ENCODE measurements around the gene PTGIS. TPM values are rescaled to one million over a fixed set of nuclear protein-coding genes. Genes with fewer than 3 reads are reported as not detected.

The PTGIS gene
- polyA plus RNA-seq, 1 donor (not counting 4 experiments of a cell fraction or from before 2014, with no cell fraction given): not detected

DNA sequence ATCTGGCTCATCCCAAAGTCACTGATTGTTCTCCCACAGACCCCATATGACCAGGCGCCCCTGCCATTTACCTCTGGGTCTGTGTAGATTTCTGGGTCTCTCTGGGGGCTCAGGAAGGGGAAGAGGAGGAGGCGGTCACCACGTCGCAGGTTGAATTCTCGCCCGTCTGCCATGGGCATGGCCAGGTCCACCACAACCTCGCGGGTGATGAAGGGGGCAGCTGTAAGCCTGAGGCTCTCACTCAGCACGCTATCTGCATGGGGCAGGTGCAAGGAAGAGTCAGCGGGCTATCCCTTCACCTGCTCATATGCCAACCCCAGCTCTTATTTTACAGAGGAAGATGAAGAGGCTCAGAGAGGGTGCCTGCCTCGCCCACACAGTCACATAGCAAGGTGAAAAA lies 54.9 kb downstream of the PTGIS start:
- no peak overlapping the region for H3K4me3 ChIP-seq (ENCODE audit: control insufficient read depth in 2 of 3, extremely low read depth in 1 of 3, insufficient read depth in 2 of 3, low read depth in 1 of 3, low read length in 3 of 3)
- TF ChIP-seq CTCF (optimal IDR thresholded peaks at IDR 0.05 in 1 of 3, IDR thresholded peaks at IDR 0.05 in 1 of 3, conservative IDR thresholded peaks at IDR 0.05 in 1 of 3; ENCODE audit: extremely low read depth in 1 of 3, insufficient read depth in 2 of 3, low read length in 3 of 3): no peak
- no peak for TF ChIP-seq EZH2 (IDR thresholded peaks at IDR 0.05; ENCODE audit: low read length)
- H3K9ac ChIP-seq (ENCODE audit: control insufficient read depth, extremely low read depth, insufficient read depth, low read length): no peak overlapping the region
- no peaks in the 10 kb centered on the region for H3K9me3 ChIP-seq (ENCODE audit: control insufficient read depth, low read depth, low read length)
- no peaks in the 10 kb centered on the region for H3K36me3 ChIP-seq (ENCODE audit: control insufficient read depth in 2 of 2, extremely low read depth in 1 of 2, insufficient read depth in 2 of 2, low read length in 2 of 2)
- peaks cover 5% of the 10 kb centered on the region for H3K4me1 ChIP-seq (ENCODE audit: control insufficient read depth, extremely low read depth, insufficient read depth, low read length)
- dilution Hi-C loops (cut with MboI; ENCODE audit: extremely low pct_ligation_motif_present, low sequenced_read_pairs): no loop called here
- FAIRE-seq (no peak), DNase-seq (ENCODE audit: low read depth, low spot score) (no peak)
- H3K27ac ChIP-seq (ENCODE audit: control insufficient read depth, insufficient read depth, low read length): no peak overlapping the region
- H2AFZ ChIP-seq (ENCODE audit: control insufficient read depth, low read length): no peak overlapping the region
- peaks cover 13% of the 10 kb centered on the region for H3K27me3 ChIP-seq (ENCODE audit: control insufficient read depth, extremely low read depth, insufficient read depth, low read length)
- H3K79me2 ChIP-seq (ENCODE audit: control insufficient read depth, insufficient read depth, low read length): no peaks in the 10 kb centered on the region
- no peaks in the 10 kb centered on the region for H4K20me1 ChIP-seq (ENCODE audit: control insufficient read depth, extremely low read depth, insufficient read depth, low read length)
- H3K9me1 ChIP-seq (ENCODE audit: control insufficient read depth, extremely low read depth, insufficient read depth, low read length): no peaks in the 10 kb centered on the region
- H3K4me2 ChIP-seq (ENCODE audit: control insufficient read depth, extremely low read depth, insufficient read depth, low read depth, low read length): no peak overlapping the region

DNA sequence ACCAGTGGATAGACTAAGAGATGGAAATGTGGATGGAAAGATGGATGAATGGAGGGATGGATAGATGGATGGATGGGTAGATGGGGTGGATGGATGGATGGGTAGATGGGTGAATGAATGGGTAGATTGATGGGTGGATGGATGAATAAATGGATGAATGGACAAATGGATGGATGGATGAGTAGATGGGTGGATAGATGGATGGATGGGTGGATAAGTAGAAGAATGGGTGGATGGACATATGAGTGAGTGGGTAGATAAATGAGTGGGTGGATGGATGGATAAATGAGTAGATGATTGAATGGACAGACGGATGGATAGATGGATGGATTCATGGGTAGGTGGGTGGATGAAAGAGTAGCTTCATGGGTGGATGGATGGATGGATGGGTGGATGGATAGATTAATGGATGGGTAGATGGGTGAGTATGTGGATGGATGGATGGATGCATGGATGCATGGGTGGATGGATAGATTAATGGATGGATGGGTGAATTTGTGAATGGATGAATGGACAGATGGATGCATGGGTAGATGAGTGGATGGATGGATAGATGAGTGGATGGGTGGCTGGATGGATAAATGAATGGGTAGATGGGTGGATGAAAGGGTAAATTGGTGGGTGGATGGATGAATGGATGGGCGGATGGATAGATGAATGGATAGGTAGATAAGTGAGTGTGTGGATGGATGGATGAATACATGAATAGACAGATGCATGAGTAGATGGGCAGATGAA lies 56.0 kb downstream of the PTGIS start:
- H3K27me3 ChIP-seq (ENCODE audit: control insufficient read depth, extremely low read depth, insufficient read depth, low read length): peaks cover 13% of the 10 kb centered on the region
- DNase-seq (ENCODE audit: low read depth, low spot score): no peak
- no peaks in the 10 kb centered on the region for H3K36me3 ChIP-seq (ENCODE audit: control insufficient read depth in 2 of 2, extremely low read depth in 1 of 2, insufficient read depth in 2 of 2, low read length in 2 of 2)
- no peak overlapping the region for H3K27ac ChIP-seq (ENCODE audit: control insufficient read depth, insufficient read depth, low read length)
- peaks cover 2% of the 10 kb centered on the region for H3K9me1 ChIP-seq (ENCODE audit: control insufficient read depth, extremely low read depth, insufficient read depth, low read length)
- TF ChIP-seq CTCF (optimal IDR thresholded peaks at IDR 0.05 in 1 of 3, IDR thresholded peaks at IDR 0.05 in 1 of 3, conservative IDR thresholded peaks at IDR 0.05 in 1 of 3; ENCODE audit: extremely low read depth in 1 of 3, insufficient read depth in 2 of 3, low read length in 3 of 3) (no peak), EZH2 (IDR thresholded peaks at IDR 0.05; ENCODE audit: low read length) (no peak)
- H3K4me1 ChIP-seq (ENCODE audit: control insufficient read depth, extremely low read depth, insufficient read depth, low read length): peaks cover 14% of the 10 kb centered on the region
- FAIRE-seq: no peak
- no peak overlapping the region for H3K9ac ChIP-seq (ENCODE audit: control insufficient read depth, extremely low read depth, insufficient read depth, low read length)
- dilution Hi-C loops (cut with MboI; ENCODE audit: extremely low pct_ligation_motif_present, low sequenced_read_pairs): no loop called here
- H2AFZ ChIP-seq (ENCODE audit: control insufficient read depth, low read length): no peak overlapping the region
- H3K4me3 ChIP-seq (ENCODE audit: control insufficient read depth in 2 of 3, extremely low read depth in 1 of 3, insufficient read depth in 2 of 3, low read depth in 1 of 3, low read length in 3 of 3): no peak overlapping the region
- H3K79me2 ChIP-seq (ENCODE audit: control insufficient read depth, insufficient read depth, low read length): no peaks in the 10 kb centered on the region
- H3K4me2 ChIP-seq (ENCODE audit: control insufficient read depth, extremely low read depth, insufficient read depth, low read depth, low read length): no peak overlapping the region
- H3K9me3 ChIP-seq (ENCODE audit: control insufficient read depth, low read depth, low read length): no peaks in the 10 kb centered on the region
- H4K20me1 ChIP-seq (ENCODE audit: control insufficient read depth, extremely low read depth, insufficient read depth, low read length): no peaks in the 10 kb centered on the region

Data from keratinocyte (primary cell).